Rectal smooth muscle tissue (tissue), 1 donor: ENCODE measurements around the gene LRFN3.

ENCODE experiments used
- H3K27ac ChIP-seq: one replicate; pipeline ENCODE4 v1.7.0; 2013; ENCODE audit warnings: low read depth, low read length, inconsistent platforms
- H3K27me3 ChIP-seq: one replicate; pipeline ENCODE4 v1.7.0; 2013; ENCODE audit warnings: low read length; ENCODE audit not compliant: control insufficient read depth, insufficient read depth
- H3K36me3 ChIP-seq: one replicate; pipeline ENCODE4 v1.7.0; 2013; ENCODE audit warnings: low read length; ENCODE audit not compliant: control insufficient read depth, insufficient read depth
- H3K4me1 ChIP-seq: one replicate; pipeline ENCODE4 v1.7.0; 2013; ENCODE audit warnings: low read length; ENCODE audit not compliant: control insufficient read depth, insufficient read depth
- H3K4me3 ChIP-seq: one replicate; pipeline ENCODE4 v1.7.0; 2013; ENCODE audit warnings: low read length
- H3K9ac ChIP-seq: one replicate; pipeline ENCODE4 v1.7.0; 2013; ENCODE audit warnings: low read length

LRFN3 gene

GRCh38 chr19:35991731-35992450 lies 55.7 kb downstream of the LRFN3 start:
- H3K9ac ChIP-seq, result no peak overlapping the region
- H3K4me3 ChIP-seq, result no peak overlapping the region
- no peaks in the 10 kb centered on the region for H3K36me3 ChIP-seq
- peaks cover 3% of the 10 kb centered on the region for H3K27me3 ChIP-seq
- H3K27ac ChIP-seq, result no peak overlapping the region
- H3K4me1 ChIP-seq, result peaks cover 13% of the 10 kb centered on the region

- H3K4me3 ChIP-seq, result no peak overlapping the region
- H3K36me3 ChIP-seq, result no peaks in the 10 kb centered on the region
- no peak overlapping the region for H3K27ac ChIP-seq
- peaks cover 3% of the 10 kb centered on the region for H3K27me3 ChIP-seq
- peaks cover 13% of the 10 kb centered on the region for H3K4me1 ChIP-seq
- no peak overlapping the region for H3K9ac ChIP-seq
These were observed 57.0 kb downstream of the LRFN3 start for GRCh38 chr19:35992907-35993765.

- no peak overlapping the region for H3K27ac ChIP-seq
These were observed 57.9 kb downstream of the LRFN3 start for GRCh38 chr19:35993923-35994598.

More at GRCh38 chr19:35993923-35994598, 57.9 kb downstream of the LRFN3 start:
- no peak overlapping the region for H3K9ac ChIP-seq
- peaks cover 4% of the 10 kb centered on the region for H3K36me3 ChIP-seq
- H3K4me3 ChIP-seq, result peak overlapping the region; percentile 87
- peaks cover 15% of the 10 kb centered on the region for H3K4me1 ChIP-seq
- H3K27me3 ChIP-seq, result peaks cover 3% of the 10 kb centered on the region
